DMS53 (cell line): ENCODE results near the gene BCAS4.
A peak's percentile ranks its signal among the peaks of the same experiment; 100 is the strongest.

Source experiments
- DNase-seq: peaks from one replicate; lab custom pipeline; 2025; lab: John Stamatoyannopoulos, UW

BCAS4 gene

GRCh38 chr20:50855498-50856474, 60.9 kb downstream of the BCAS4 start:
- peak; percentile 41 for DNase-seq

DNA sequence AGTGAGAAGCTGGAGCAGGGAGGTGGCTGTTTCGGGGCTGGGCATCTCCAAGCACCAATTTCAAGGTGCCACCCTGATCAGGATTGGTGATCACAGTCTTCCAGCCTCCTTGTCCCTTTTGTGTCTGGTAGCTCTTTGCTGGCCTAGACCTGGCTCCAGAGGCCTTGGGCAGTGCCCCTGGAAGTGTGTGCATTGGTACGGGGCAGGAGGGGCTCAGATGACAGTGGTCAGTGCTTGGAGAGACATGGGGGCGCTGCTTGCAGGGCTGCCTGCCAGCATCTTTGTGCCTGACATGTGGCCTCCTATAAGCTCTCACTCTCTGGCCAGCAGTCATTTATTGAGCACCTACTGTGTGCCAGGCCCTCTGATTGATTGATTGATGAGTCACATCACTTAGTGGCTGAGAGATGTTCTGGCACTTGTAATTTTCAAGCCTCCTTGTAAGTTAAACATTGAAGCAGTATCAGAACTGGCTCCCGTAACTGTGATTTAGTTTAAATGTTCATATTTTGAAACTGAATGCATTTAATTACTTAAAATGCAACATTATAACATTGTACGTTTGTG, 61.7 kb downstream of the BCAS4 start:
- no peak for DNase-seq

DNA sequence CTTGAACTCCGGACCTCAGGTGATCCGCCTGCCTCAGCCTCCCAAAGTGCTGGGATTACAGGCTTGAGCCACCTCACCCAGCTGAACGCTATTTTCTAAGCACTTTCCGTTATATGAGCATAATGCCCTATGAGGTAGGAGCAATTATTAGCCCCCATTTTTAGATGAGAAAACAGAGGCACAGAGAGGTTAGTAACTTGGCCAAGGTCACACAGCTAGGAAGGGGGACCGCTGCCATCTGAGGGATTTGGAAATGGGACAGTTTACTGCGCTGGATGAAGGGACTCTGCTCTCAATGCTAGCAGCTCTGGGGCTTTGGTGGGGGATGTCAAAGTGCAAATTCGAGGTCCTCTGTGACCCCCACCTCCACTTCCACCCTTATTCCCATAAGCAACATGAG, 62.5 kb downstream of the BCAS4 start:
- no peak for DNase-seq

GRCh38 chr20:50858525-50858924, 63.7 kb downstream of the BCAS4 start:
- DNase-seq, result no peak

DNA sequence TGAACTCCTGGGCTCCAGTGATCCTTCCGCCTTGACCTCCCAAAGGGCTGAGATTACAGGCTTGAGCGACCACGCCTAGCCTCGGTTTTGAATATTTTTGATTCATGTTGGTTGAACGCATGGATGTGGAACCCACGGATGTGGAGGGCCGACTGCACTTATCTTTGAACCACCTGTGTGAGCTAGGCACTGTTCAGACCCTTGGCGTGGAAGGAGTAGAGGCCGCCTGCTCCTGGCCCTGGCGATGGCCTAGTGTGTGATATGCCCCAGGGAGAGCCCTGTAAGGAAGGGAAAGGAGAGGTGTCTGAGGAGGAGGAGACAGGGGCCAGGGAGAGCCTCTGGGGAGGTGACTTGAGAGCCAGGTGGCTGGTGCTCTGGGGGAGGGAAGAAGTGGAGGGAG, 64.3 kb downstream of the BCAS4 start:
- DNase-seq, result no peak

- no peak for DNase-seq
Observed at GRCh38 chr20:50861012-50861411, 66.2 kb downstream of the BCAS4 start.

DNA sequence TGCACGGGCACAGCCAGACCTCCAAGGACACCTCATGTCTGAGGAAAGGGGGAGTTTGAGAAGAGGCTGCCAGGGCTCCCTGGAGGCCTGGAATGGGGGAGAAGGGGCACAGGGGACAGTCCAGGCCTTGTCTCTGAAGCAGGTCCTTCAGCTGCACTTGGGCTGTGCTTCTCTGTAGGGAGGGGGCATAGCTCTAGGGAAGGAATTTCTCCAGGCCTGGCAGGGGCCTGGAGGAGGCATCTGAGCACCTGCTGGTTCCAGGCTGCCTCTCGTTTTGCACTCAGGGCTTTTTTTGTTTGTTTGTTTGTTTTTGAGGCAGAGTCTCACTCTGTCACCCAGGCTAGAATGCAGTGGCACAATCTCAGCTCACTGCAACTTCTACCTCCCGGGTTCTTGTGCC, 67.7 kb downstream of the BCAS4 start:
- no peak for DNase-seq

DNA sequence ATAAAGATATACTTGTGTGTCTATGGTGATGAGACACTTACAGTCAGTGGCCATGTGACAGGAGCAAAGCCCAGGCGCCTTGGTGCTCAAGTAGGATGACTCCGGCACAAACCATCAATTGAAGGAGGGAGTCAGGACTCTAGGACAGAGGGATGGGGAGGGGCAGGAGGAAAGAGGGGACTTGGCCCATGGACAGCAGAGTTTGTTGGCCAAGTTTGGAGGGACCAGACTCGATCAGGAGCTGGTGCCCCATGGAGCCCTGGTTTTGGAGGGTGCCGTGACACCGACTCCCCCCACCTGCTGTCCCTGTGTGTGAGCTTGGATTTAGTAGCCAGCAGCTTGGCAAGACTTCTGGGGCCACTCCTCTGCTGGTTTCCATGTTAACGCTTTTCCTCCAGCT, 70.3 kb downstream of the BCAS4 start:
- no peak for DNase-seq

- no peak for DNase-seq
Observed at GRCh38 chr20:50865591-50865990, 70.7 kb downstream of the BCAS4 start.

GRCh38 chr20:50866036-50866685, 71.3 kb downstream of the BCAS4 start:
- DNase-seq, result no peak

- no peak for DNase-seq
Observed at GRCh38 chr20:50866831-50867230, 72.0 kb downstream of the BCAS4 start.

- DNase-seq, result no peak
Observed at GRCh38 chr20:50867805-50868204, 72.9 kb downstream of the BCAS4 start.

- DNase-seq, result peak; percentile 98
Observed at GRCh38 chr20:50868509-50869495, 73.9 kb downstream of the BCAS4 start.

GRCh38 chr20:50870561-50871161, 75.8 kb downstream of the BCAS4 start:
- no peak for DNase-seq

DNA sequence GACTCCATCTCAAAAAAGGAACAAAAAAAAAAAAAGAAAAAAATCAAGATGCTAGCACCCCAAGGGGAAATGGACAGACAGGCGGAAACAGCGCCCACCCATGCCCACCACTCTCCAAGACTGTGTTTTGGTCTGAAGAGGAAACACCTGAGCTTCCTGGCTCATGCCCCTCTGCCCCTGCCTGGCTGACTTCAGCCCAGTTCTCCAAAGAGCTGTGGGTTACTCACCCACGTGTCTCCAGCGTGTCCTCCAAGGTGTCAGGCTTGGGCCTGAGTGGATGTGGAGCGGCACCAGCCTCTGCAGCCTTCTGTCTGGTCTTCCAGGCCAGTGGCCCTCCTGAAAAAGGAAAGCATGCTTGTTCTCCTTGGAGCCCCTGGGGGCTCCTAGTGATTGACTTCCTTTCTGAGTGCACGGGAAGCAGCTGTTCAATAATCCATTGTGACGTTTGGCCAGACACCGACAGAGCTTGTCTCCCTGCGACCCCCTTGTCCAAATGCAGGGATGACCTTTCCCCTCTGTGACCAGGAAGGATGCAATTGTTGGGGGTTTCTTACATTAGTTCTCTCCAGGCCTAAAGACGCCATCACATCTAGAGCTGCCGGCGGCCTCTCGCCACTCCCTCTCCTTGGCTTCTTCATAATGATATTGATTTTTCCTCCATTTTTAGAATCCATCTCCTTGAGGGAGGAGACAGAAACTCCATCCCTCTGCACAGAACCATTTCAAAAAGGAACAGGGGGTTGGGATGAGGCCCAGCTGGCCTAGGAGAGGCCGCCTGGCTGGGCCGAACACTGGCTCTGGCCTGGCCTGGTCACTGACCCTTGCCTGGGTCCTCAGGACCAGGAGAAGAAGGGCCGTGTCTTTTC, 77.9 kb downstream of the BCAS4 start:
- no peak for DNase-seq

DNA sequence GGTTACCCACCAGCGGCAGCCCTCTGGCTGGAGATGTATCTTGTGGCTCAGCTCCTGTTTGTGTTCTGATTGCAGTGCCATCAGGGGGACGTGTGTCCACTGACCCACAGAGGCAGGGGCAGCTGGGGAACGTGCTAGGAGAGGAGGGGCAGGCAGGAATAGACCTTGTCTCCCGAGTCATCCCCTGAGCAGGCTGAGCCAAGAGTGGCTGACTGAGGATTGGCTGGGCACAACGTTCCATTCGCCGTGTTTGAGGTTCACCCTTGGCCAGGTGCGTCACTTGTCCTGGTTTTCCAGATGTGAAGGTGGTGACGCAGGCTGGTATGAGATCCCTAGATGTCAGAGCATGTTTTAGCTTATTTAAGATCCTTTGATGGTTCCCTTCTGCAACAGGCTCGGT, 78.7 kb downstream of the BCAS4 start:
- DNase-seq, result no peak

DNA sequence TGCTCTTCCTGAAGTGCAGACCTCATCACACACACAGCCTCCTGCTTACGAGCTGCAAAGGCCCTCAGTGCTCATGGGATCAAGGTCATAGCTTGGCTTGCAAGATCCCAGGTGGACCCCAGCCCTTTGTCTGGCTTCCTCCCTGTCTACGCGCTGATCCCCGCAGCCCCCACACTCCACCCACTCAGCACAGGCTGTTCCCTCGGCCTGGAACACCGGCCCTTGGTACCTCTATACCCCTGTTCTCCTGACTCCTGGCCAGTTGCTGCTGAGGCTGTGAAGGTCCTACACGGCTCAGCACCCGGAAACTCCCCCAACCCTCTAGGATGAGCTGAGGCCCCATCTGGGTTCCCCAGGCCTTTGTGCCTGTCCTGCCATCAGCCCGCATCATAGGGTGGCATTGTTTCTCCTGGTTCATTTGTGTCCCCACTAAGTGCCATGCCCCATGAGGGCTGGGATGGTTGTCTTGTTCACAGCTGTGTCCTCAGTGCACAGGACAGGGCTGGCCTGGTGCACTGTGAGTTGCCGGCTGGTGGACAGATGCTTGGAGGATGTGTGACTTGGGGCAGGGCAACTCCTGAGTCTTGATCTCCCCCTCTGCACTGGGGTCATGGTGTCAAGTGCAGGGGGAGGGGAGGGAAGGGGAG, 79.4 kb downstream of the BCAS4 start:
- no peak for DNase-seq

- DNase-seq, result no peak
Observed at GRCh38 chr20:50874758-50875665, 80.2 kb downstream of the BCAS4 start.
